C4-2B (cell line): ENCODE results near the gene EXOC7.

Source experiments
- H3K27ac ChIP-seq: fragments of 450-650 bp; 2 replicates; pipeline ENCODE4 v1.5.1; 2017
- ZFX ChIP-seq: fragments of 450-650 bp; IDR thresholded peaks from 2 replicates; pipeline ENCODE4 v1.6.1; 2017
- TF ChIP-seq, protein P1 (sequence below): fragments of 450-650 bp; conservative IDR thresholded peaks from 2 replicates; pipeline ENCODE4 v1.5.1; 2017; ENCODE audit warnings: mild to moderate bottlenecking

Gene EXOC7

GRCh38 chr17:76040376-76040775, 63.2 kb downstream of the EXOC7 start:
- TF ChIP-seq, protein P1, sequence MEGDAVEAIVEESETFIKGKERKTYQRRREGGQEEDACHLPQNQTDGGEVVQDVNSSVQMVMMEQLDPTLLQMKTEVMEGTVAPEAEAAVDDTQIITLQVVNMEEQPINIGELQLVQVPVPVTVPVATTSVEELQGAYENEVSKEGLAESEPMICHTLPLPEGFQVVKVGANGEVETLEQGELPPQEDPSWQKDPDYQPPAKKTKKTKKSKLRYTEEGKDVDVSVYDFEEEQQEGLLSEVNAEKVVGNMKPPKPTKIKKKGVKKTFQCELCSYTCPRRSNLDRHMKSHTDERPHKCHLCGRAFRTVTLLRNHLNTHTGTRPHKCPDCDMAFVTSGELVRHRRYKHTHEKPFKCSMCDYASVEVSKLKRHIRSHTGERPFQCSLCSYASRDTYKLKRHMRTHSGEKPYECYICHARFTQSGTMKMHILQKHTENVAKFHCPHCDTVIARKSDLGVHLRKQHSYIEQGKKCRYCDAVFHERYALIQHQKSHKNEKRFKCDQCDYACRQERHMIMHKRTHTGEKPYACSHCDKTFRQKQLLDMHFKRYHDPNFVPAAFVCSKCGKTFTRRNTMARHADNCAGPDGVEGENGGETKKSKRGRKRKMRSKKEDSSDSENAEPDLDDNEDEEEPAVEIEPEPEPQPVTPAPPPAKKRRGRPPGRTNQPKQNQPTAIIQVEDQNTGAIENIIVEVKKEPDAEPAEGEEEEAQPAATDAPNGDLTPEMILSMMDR, result no peak
- no peak for TF ChIP-seq ZFX
- no peak overlapping the region for H3K27ac ChIP-seq

- H3K27ac ChIP-seq, result no peak overlapping the region
- TF ChIP-seq ZFX, result no peak
- TF ChIP-seq, protein P1, result no peak
Measured at GRCh38 chr17:76039121-76039520, 64.5 kb downstream of the EXOC7 start.

DNA sequence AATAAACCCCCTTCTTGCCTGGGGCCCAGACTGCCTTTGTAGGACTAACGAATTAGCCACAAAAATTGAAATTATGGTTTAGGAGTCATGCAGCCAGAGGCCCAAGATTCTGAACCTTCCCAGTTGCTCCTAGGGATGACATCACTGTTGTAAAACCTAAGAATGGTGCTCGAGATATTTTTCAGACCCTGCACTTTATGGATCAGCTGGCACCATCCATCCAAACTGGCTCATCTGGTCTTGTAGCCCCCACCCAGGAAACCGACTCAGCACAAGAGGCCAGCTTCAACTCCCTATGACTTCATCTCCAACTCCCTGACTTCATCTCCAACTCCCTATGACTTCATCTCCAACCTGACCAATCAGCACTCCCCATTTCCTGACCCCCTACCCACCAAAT, 65.5 kb downstream of the EXOC7 start:
- TF ChIP-seq, protein P1, result no peak
- no peak for TF ChIP-seq ZFX
- H3K27ac ChIP-seq, result no peak overlapping the region

GRCh38 chr17:76036497-76037261, 66.9 kb downstream of the EXOC7 start:
- H3K27ac ChIP-seq, result no peak overlapping the region
- TF ChIP-seq, protein P1, result no peak
- no peak for TF ChIP-seq ZFX

DNA sequence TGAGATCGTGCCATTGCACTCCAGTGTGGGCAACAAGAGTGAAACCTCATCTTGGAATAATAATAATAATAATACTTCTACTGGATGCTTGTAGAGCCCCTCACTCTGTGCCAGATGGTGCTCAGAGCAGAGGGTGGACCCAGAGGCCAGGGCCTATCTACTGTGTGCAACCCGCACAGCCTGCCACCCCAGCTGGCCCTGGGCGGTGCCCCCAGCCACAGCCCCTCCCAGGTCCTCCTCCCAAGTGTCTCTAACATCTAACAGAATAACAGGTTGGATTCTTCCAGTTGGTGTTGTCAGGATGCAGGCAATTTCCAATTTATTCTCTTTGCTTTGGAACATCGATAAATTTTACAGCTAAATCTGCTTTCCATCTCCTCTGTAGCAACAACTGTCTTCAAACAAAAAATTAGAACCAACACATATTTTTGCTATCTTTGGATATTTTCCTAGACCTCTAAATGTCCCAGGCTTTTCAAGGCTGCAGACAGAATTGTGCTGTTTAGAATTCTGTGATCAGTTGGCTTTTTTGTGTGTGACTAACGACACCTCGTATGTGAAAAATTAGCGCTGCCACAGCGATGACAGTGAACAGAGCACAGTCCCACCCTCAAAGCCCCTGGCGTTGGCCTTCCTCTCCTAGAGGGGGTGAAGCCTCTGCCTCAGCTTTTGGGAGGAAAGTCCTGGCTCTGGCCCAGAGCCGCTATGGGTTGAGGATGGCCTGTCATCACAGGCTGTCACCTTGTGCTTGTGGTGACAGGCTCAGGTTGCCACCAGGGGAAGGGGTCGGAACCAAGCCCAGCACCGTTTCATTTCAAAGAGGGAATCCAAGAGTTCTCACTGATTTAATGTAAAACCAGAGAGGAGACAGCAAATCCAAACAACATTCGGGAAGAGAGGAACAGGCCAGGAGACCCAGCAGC, 68.9 kb downstream of the EXOC7 start:
- H3K27ac ChIP-seq, result no peak overlapping the region
- no peak for TF ChIP-seq ZFX
- TF ChIP-seq, protein P1, result no peak

- no peak overlapping the region for H3K27ac ChIP-seq
- no peak for TF ChIP-seq ZFX
- TF ChIP-seq, protein P1, result no peak
Measured at GRCh38 chr17:76033139-76033538, 70.4 kb downstream of the EXOC7 start.

DNA sequence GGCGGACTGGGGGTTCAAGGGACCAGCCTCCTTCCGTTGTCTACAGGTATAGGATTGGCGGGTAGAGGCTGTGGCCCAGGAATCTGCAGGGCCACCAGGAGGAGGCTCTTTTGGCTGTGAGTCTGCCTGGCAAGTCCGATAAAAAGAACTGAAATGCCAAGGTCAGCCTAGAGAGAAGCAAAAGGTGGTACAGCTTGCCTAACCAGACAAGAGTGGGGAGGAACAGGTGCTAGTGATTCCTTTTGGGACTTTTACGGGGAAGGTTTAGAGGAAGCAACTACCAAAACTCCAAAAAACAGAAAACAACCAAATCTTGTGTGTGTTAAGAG, 70.8 kb downstream of the EXOC7 start:
- H3K27ac ChIP-seq, result no peak overlapping the region
- TF ChIP-seq ZFX, result no peak
- TF ChIP-seq, protein P1, result no peak
